Esophagus muscularis mucosa (tissue), 4 donors: ENCODE measurements around the gene APOE. TPM values are rescaled to one million over a fixed set of nuclear protein-coding genes. Genes with fewer than 3 reads are reported as not detected.

ENCODE experiments used
- DNase-seq: peaks from one replicate; pipeline ENCODE4 v3.0.0-alpha.2; 2017; ENCODE audit errors: extremely low spot score
- H3K27ac ChIP-seq, 4 donors: fragments of 200-600 bp; sonication (generic); replicated peaks in 1 of 4; 1 replicate in 3 of 4; 2 replicates in 1 of 4; pipeline ENCODE4 v1.5.1; 2016 to 2019; ENCODE audit warnings: mild to moderate bottlenecking in 1 of 4
- H3K27me3 ChIP-seq, 4 donors: fragments of 200-600 bp; sonication (generic); one replicate each; pipeline versions ENCODE4 v1.5.1 to v1.6.0; 2016 to 2019
- H3K36me3 ChIP-seq, 4 donors: fragments of 200-600 bp; sonication (generic); one replicate each; pipeline ENCODE4 v1.5.1; 2016 to 2019
- H3K4me1 ChIP-seq, 4 donors: fragments of 200-600 bp; sonication (generic); one replicate each; pipeline ENCODE4 v1.5.1; 2016 to 2019
- H3K4me3 ChIP-seq, 4 donors: fragments of 200-600 bp; sonication (generic); 1 replicate in 2 of 4; 2 replicates in 2 of 4; pipeline ENCODE4 v1.5.1; 2016 to 2019; ENCODE audit warnings: mild to moderate bottlenecking in 4 of 4, moderate library complexity in 1 of 4
- H3K9me3 ChIP-seq, 4 donors: fragments of 200-600 bp; sonication (generic); 1 replicate in 3 of 4; 2 replicates in 1 of 4; pipeline ENCODE4 v1.5.1; 2016 to 2019
- CTCF ChIP-seq, 3 experiments: fragments of 200-600 bp in 2 of 3; fragments of 450-650 bp in 1 of 3; sonication (generic) in 2 of 3; IDR thresholded peaks; one replicate each; pipeline ENCODE4 v1.5.1; 2017 to 2019; ENCODE audit warnings: antibody characterized with exemption in 3 of 3, mild to moderate bottlenecking in 2 of 3, moderate library complexity in 1 of 3
- EP300 ChIP-seq: sonication (generic); formaldehyde crosslinking; IDR thresholded peaks from one replicate; pipeline ENCODE4 v1.6.1; 2017; ENCODE audit warnings: antibody characterized with exemption
- POLR2A ChIP-seq: fragments of 450-650 bp; IDR thresholded peaks from one replicate; pipeline ENCODE4 v1.6.1; 2017; ENCODE audit warnings: antibody characterized with exemption, moderate library complexity, mild to moderate bottlenecking, low read depth
- POLR2AphosphoS5 ChIP-seq, 2 donors: sonication (generic); formaldehyde crosslinking; IDR thresholded peaks; one replicate each; pipeline ENCODE4 v1.6.1; 2017; ENCODE audit warnings: antibody characterized with exemption in 2 of 2
- WGBS: methylation state at CpG from one replicate; pipeline ENCODE4 v1.1.5; 2018; 5-methylcytosine and 5-hydroxymethylcytosine counted together
- intact Hi-C: fragments of 100-400 bp; cut with DNase I; formaldehyde crosslinking; loops from one replicate; pipeline ENCODE4 v1.15.1; 2023
- total RNA-seq, 4 donors: library from RNA; depleted of rRNA; stranded (reverse); fragments of >200 nt; gene quantifications; one replicate each; pipeline versions ENCODE4 v1.1.0 to v1.2.1, GENCODE V29; 2016

The APOE gene
- total RNA-seq, 4 donors from 2014 or later = 20.3 to 47.3 (median 37.2) TPM

GRCh38 chr19:44893332-44894051, 12.1 kb upstream of the APOE start:
- Histone ChIP-seq H3K27me3 (no peaks in the 10 kb centered on the region), H3K4me1 (peaks cover 19 to 32% (median 31%) of the 10 kb centered on the region in 4 donors), H3K9me3 (no peaks in the 10 kb centered on the region), H3K36me3 (peaks cover 38 to 67% (median 64%) of the 10 kb centered on the region in 4 donors), H3K4me3 (no peak overlapping the region), H3K27ac (no peak overlapping the region)
- intact Hi-C loops = loop anchor here (10.0 kb wide), 1 partner anchor 181 kb away; the partner anchor contains the start of genes GEMIN7 and ZNF296
- DNase-seq = no peak
- TF ChIP-seq POLR2A = no peak
- no peak for TF ChIP-seq CTCF (IDR thresholded peaks at IDR 0.05)
- TF ChIP-seq POLR2AphosphoS5 (IDR thresholded peaks at IDR 0.05) = no peak
- no peak for TF ChIP-seq EP300
- WGBS = 87% methylated on average over 17 of the region's 18 CpGs

- TF ChIP-seq POLR2A = no peak
- TF ChIP-seq POLR2AphosphoS5 (IDR thresholded peaks at IDR 0.05) = no peak
- TF ChIP-seq EP300 = no peak
- TF ChIP-seq CTCF (IDR thresholded peaks at IDR 0.05) = no peak
- Histone ChIP-seq H3K4me1 (peaks cover 19 to 32% (median 31%) of the 10 kb centered on the region in 4 donors), H3K9me3 (no peaks in the 10 kb centered on the region), H3K36me3 (peaks cover 38 to 66% (median 65%) of the 10 kb centered on the region in 4 donors), H3K4me3 (no peak overlapping the region), H3K27ac (no peak overlapping the region), H3K27me3 (no peaks in the 10 kb centered on the region)
- intact Hi-C loops = loop anchor here (10.0 kb wide), 1 partner anchor 181 kb away; the partner anchor contains the start of genes GEMIN7 and ZNF296
- DNase-seq = no peak
- 94% methylated on average over 6 of the region's 6 CpGs for WGBS
Measured at GRCh38 chr19:44894052-44894400, 11.6 kb upstream of the APOE start.

GRCh38 chr19:44894946-44895345, 10.7 kb upstream of the APOE start:
- H3K4me1 ChIP-seq = peaks cover 14 to 24% (median 22%) of the 10 kb centered on the region in 4 donors
- no peak for DNase-seq
- H3K27me3 ChIP-seq = no peaks in the 10 kb centered on the region
- 79% methylated on average over 9 of the region's 9 CpGs for WGBS
- TF ChIP-seq POLR2AphosphoS5 (IDR thresholded peaks at IDR 0.05) (no peak), POLR2A (no peak), CTCF (IDR thresholded peaks at IDR 0.05) (no peak), EP300 (no peak)
- H3K27ac ChIP-seq = no peak overlapping the region
- H3K36me3 ChIP-seq = peaks cover 38 to 74% (median 68%) of the 10 kb centered on the region in 4 donors
- no peaks in the 10 kb centered on the region for H3K9me3 ChIP-seq
- no peak overlapping the region for H3K4me3 ChIP-seq
- intact Hi-C loops = loop anchor here (10.0 kb wide), 1 partner anchor 180 kb away; the partner anchor contains the start of genes GEMIN7 and ZNF296

- intact Hi-C loops = loop anchor here (10.0 kb wide), 1 partner anchor 177 kb away; the partner anchor contains the start of genes GEMIN7 and ZNF296
- no peaks in the 10 kb centered on the region for H3K9me3 ChIP-seq
- DNase-seq = no peak
- H3K27ac ChIP-seq = no peak overlapping the region
- no peaks in the 10 kb centered on the region for H3K27me3 ChIP-seq
- TF ChIP-seq POLR2AphosphoS5 (IDR thresholded peaks at IDR 0.05) (no peak), CTCF (IDR thresholded peaks at IDR 0.05) (no peak)
- no peak overlapping the region for H3K4me3 ChIP-seq
- peaks cover 54 to 100% (median 94%) of the 10 kb centered on the region in 4 donors for H3K36me3 ChIP-seq
- H3K4me1 ChIP-seq = peaks cover 0 to 7% (median 5%) of the 10 kb centered on the region in 4 donors
- WGBS = 85% methylated on average over 6 of the region's 8 CpGs
Measured at GRCh38 chr19:44897835-44898234, 7.8 kb upstream of the APOE start.
